MM.1S (cell line): ENCODE data around the gene PRKCA.

Source experiments
- EZH2 ChIP-seq: fragments of 300-600 bp; sonication (generic); optimal IDR thresholded peaks from 2 replicates; pipeline ENCODE3; 2017; ENCODE audit warnings: low read depth, mild to moderate bottlenecking, antibody characterized with exemption, low read length, mixed read lengths
- EZH2phosphoT487 ChIP-seq: fragments of 300-600 bp; sonication (generic); IDR thresholded peaks from 2 replicates; pipeline ENCODE4 v1.6.1; 2018; ENCODE audit warnings: antibody characterized with exemption, low read length
- TF ChIP-seq, protein P1 (sequence below): fragments of 300-600 bp; sonication (generic); IDR thresholded peaks from 2 replicates; pipeline ENCODE4 v1.5.1; 2016; ENCODE audit warnings: antibody characterized with exemption, low read length, mixed read lengths

DNA sequence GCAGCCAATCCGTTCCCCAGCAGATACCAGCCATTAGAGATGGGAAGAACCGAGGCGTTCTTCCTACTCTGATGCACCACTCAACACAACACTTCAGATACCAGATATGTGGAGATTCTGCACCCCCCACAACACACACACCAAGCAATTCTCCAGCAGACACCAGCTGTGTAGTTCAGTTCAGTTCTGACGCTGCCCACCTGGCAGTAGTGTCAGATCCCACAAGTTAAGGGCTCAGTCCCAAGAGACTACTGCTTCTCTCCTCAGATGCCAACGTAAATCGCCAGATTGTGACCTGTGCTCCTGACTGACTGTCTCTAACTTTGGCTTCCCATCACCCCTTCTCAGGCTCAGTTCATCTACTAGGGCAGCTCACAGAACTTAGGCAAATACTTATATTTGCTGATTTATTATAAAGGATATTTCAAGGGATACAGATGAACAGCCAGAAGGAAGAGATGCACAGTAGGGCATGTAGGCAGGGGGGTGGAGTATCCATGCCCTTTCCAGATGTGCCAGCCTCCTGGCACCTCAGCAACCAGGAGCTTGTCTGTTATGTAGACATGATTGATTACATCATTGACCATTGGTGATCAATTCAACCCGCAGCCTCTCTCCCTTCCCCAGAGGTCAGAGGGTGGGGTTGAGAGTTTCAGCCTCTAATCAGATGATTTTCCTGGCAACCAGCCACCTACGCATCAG is 110.6 kb downstream of the PRKCA start:
- TF ChIP-seq, protein P1, sequence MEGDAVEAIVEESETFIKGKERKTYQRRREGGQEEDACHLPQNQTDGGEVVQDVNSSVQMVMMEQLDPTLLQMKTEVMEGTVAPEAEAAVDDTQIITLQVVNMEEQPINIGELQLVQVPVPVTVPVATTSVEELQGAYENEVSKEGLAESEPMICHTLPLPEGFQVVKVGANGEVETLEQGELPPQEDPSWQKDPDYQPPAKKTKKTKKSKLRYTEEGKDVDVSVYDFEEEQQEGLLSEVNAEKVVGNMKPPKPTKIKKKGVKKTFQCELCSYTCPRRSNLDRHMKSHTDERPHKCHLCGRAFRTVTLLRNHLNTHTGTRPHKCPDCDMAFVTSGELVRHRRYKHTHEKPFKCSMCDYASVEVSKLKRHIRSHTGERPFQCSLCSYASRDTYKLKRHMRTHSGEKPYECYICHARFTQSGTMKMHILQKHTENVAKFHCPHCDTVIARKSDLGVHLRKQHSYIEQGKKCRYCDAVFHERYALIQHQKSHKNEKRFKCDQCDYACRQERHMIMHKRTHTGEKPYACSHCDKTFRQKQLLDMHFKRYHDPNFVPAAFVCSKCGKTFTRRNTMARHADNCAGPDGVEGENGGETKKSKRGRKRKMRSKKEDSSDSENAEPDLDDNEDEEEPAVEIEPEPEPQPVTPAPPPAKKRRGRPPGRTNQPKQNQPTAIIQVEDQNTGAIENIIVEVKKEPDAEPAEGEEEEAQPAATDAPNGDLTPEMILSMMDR: no peak
- TF ChIP-seq EZH2: no peak
- TF ChIP-seq EZH2phosphoT487: no peak
